A549 (cell line): ENCODE results near the gene RANBP17. TPM values are rescaled to one million over a fixed set of nuclear protein-coding genes. Genes with fewer than 3 reads are reported as not detected.

Source experiments
- ATAC-seq, 2 experiments: fragments of 200-7000 bp in 1 of 2; fragments of >200 bp in 1 of 2; cut with Nextera tagmentation in 1 of 2; cut with Tn5 transposase in 1 of 2; 3 replicates each; pipeline versions ENCODE4 v1.8.0 to v1.9.1; 2018 to 2020; ENCODE audit warnings: mild to moderate bottlenecking in 1 of 2, moderate library complexity in 1 of 2
- CTCF ChIA-PET: fragments of 300-600 bp; sonication (Branson Sonifier 250); formaldehyde crosslinking; extraction: SDS; loops from one replicate; lab custom pipeline; 2021; ENCODE audit warnings: antibody characterized with exemption, inconsistent platforms; lab: Yijun Ruan, JAX
- POLR2A ChIA-PET: fragments of 350-600 bp; formaldehyde crosslinking; extraction: SDS; loops from one replicate; lab custom pipeline; 2021; ENCODE audit warnings: antibody characterized with exemption, inconsistent platforms; lab: Yijun Ruan, JAX
- DNase-seq, 2 experiments: peaks; one replicate each; pipeline versions ENCODE4 v3.0.0 to v3.0.0-alpha.2; 2011 to 2016; ENCODE audit warnings: low read depth in 1 of 2, low spot score in 1 of 2
- FAIRE-seq: peaks from 2 replicates; lab custom pipeline; 2011; peaks lifted over from hg19 to GRCh38; lab: Jason Lieb, UNC
- H3K27ac ChIP-seq, 2 experiments: fragments of >200 bp; sonication (Bioruptor Twin); formaldehyde crosslinking; 3 replicates each; pipeline ENCODE4 v1.5.1; 2016 to 2017
- H3K4me1 ChIP-seq: fragments of >200 bp; sonication (Bioruptor Twin); formaldehyde crosslinking; 3 replicates; pipeline ENCODE4 v1.6.1; 2016
- H3K4me2 ChIP-seq: fragments of >200 bp; sonication (Bioruptor Twin); formaldehyde crosslinking; 3 replicates; pipeline ENCODE4 v1.6.1; 2016
- H3K4me3 ChIP-seq: fragments of >200 bp; sonication (Bioruptor Twin); formaldehyde crosslinking; 3 replicates; pipeline ENCODE4 v1.5.1; 2016
- H3K9me3 ChIP-seq: fragments of >200 bp; sonication (Bioruptor Twin); formaldehyde crosslinking; 3 replicates; pipeline ENCODE4 v1.6.1; 2016
- CBX8 ChIP-seq: fragments of 200-600 bp; sonication (generic); IDR thresholded peaks from 2 replicates; pipeline ENCODE4 v1.6.1; 2016
- CEBPB ChIP-seq, 2 experiments: fragments of >200 bp in 1 of 2; sonication (Bioruptor Twin) in 1 of 2; formaldehyde crosslinking in 1 of 2; IDR thresholded peaks; 2 replicates each; pipeline ENCODE4 v1.6.1; 2012 to 2016
- CHD2 ChIP-seq: fragments of 150-350 bp; IDR thresholded peaks from 2 replicates; pipeline ENCODE4 v1.6.1; 2014; ENCODE audit warnings: low read length; ENCODE audit not compliant: partially characterized antibody
- CHD4 ChIP-seq: fragments of 200-600 bp; sonication (generic); IDR thresholded peaks from 2 replicates; pipeline ENCODE4 v1.6.1; 2016; ENCODE audit warnings: antibody characterized with exemption, mild to moderate bottlenecking, borderline replicate concordance
- EHF ChIP-seq: fragments of 250-450 bp; sonication (Bioruptor Pico); IDR thresholded peaks from 2 replicates; pipeline ENCODE4 v1.5.0; 2020; ENCODE audit warnings: mild to moderate bottlenecking
- EHMT2 ChIP-seq: fragments of 200-600 bp; sonication (generic); IDR thresholded peaks from 2 replicates; pipeline ENCODE4 v1.6.1; 2016; ENCODE audit warnings: antibody characterized with exemption, low read depth, mild to moderate bottlenecking, moderate library complexity
- FOSB ChIP-seq: fragments of 250-450 bp; sonication (Bioruptor Pico); IDR thresholded peaks from 2 replicates; pipeline ENCODE4 v1.5.0; 2020; ENCODE audit warnings: mild to moderate bottlenecking, moderate library complexity
- FOSL2 ChIP-seq, 2 experiments: fragments of 450-650 bp in 1 of 2; fragments of >200 bp in 1 of 2; sonication (Bioruptor Twin) in 1 of 2; formaldehyde crosslinking; IDR thresholded peaks; 2 replicates each; pipeline versions ENCODE4 v1.5.0 to v1.6.1; 2016 to 2020; ENCODE audit warnings: mild to moderate bottlenecking in 1 of 2, moderate library complexity in 1 of 2
- GATA3 ChIP-seq: IDR thresholded peaks from 2 replicates; pipeline ENCODE4 v1.6.1; 2012; ENCODE audit warnings: borderline replicate concordance
- HDAC2 ChIP-seq: fragments of 200-600 bp; sonication (generic); IDR thresholded peaks from 2 replicates; pipeline ENCODE4 v1.6.1; 2016
- JUN ChIP-seq, 2 experiments: fragments of >200 bp; sonication (Bioruptor Twin); formaldehyde crosslinking; IDR thresholded peaks; 2 replicates in 1 of 2; 3 replicates in 1 of 2; pipeline ENCODE4 v1.6.1; 2016 to 2017
- KDM5A ChIP-seq: fragments of 200-600 bp; sonication (generic); IDR thresholded peaks from 2 replicates; pipeline ENCODE4 v1.6.1; 2016; ENCODE audit warnings: antibody characterized with exemption, mild to moderate bottlenecking
- NR3C1 ChIP-seq: fragments of >200 bp; sonication (Bioruptor Twin); formaldehyde crosslinking; IDR thresholded peaks from 3 replicates; pipeline ENCODE4 v1.6.1; 2017
- PHF8 ChIP-seq: fragments of 200-600 bp; sonication (generic); IDR thresholded peaks from 2 replicates; pipeline ENCODE4 v1.6.1; 2016; ENCODE audit warnings: low read depth, mild to moderate bottlenecking, antibody characterized with exemption, moderate library complexity, borderline replicate concordance
- POLR2AphosphoS2 ChIP-seq: conservative IDR thresholded peaks from 2 replicates; pipeline ENCODE4 v1.6.1; 2012; ENCODE audit warnings: low read length, improper control_type of control experiment, inconsistent platforms
- RFX5 ChIP-seq: fragments of 450-650 bp; IDR thresholded peaks from 2 replicates; pipeline ENCODE4 v1.7.1; 2014; ENCODE audit warnings: antibody characterized with exemption, mild to moderate bottlenecking, moderate library complexity
- SMC3 ChIP-seq: fragments of >200 bp; sonication (Bioruptor Twin); formaldehyde crosslinking; IDR thresholded peaks from 3 replicates; pipeline ENCODE4 v1.6.1; 2018; ENCODE audit warnings: inconsistent platforms
- ZC3H11A ChIP-seq: fragments of 450-650 bp; IDR thresholded peaks from 2 replicates; pipeline ENCODE4 v1.6.1; 2014; ENCODE audit warnings: antibody characterized with exemption, mild to moderate bottlenecking
- WGBS: methylation state at CpG from one replicate; pipeline ENCODE4 v1.1.6; 2017; ENCODE audit errors: missing lambda C conversion rate; 5-methylcytosine and 5-hydroxymethylcytosine counted together
- polyA plus RNA-seq, 4 experiments: library from polyadenylated mRNA; depleted of rRNA in 3 of 4; stranded (reverse); fragments of >200 nt; fragmentation: RNase III in 1 of 4; extraction: RNeasy Plus Mini Kit Qiagen cat#74134 plus additional on column Dnase treatment in 1 of 4; gene quantifications; 2 replicates in 3 of 4; 3 replicates in 1 of 4; pipeline ENCODE4 v1.2.3, GENCODE V29; 2011 to 2017
- TF ChIP-seq, protein P1 (sequence below): fragments of >200 bp; sonication (Bioruptor Twin); formaldehyde crosslinking; IDR thresholded peaks from 2 replicates; pipeline ENCODE4 v1.6.1; 2016
- TF ChIP-seq, protein P2 (sequence below): fragments of 250-450 bp; sonication (Bioruptor Pico); IDR thresholded peaks from 2 replicates; pipeline ENCODE4 v1.5.0; 2020; ENCODE audit warnings: low read depth, mild to moderate bottlenecking, moderate library complexity
- TF ChIP-seq, protein P3 (sequence below): fragments of >200 bp; sonication (Bioruptor Twin); formaldehyde crosslinking; IDR thresholded peaks from 3 replicates; pipeline ENCODE4 v1.5.1; 2016
- TF ChIP-seq, protein P4 (sequence below): fragments of 150-350 bp; IDR thresholded peaks from 2 replicates; pipeline ENCODE4 v1.6.1; 2014; ENCODE audit warnings: low read depth, mild to moderate bottlenecking, low read length
- TF ChIP-seq, protein P5 (sequence below): fragments of >200 bp; sonication (Bioruptor Twin); formaldehyde crosslinking; IDR thresholded peaks from 3 replicates; pipeline ENCODE4 v1.6.1; 2016
- TF ChIP-seq, protein P6 (sequence below): IDR thresholded peaks from 2 replicates; pipeline ENCODE4 v1.6.1; 2012
- TF ChIP-seq, protein P7 (sequence below): fragments of 250-450 bp; sonication (Bioruptor Pico); IDR thresholded peaks from 2 replicates; pipeline ENCODE4 v1.5.0; 2021; ENCODE audit warnings: mild to moderate bottlenecking, moderate library complexity, borderline replicate concordance

Gene RANBP17
- polyA plus RNA-seq, 2 of the 4 experiments (the other 2 are of a cell fraction): 3.4 to 9.2 TPM

DNA sequence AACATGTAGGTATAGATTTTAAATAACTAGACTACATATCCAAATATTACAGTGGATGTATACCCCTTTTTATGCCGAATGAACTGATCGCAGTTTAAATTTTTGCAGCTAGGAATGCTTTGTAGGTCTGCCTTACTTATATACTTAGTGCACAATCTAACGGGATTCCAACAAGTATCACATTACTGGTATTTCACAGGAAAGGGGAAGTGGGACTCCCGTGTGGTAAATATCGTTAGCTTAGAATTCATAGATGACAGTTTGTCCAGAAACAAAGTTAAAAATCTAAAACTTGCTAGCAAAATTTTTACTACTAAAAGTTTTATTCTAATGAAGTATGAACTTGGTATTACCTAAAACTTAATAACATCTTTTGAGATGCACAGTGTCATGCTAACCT is 253.7 kb downstream of the RANBP17 start:
- ChIA-PET CTCF (no interaction called here), POLR2A (no interaction called here)
- H3K27ac ChIP-seq: no peak overlapping the region
- FAIRE-seq: no peak
- no peak for ATAC-seq
- H3K9me3 ChIP-seq: no peaks in the 10 kb centered on the region
- no peak overlapping the region for H3K4me2 ChIP-seq
- 94% methylated on average over 5 of the region's 5 CpGs for WGBS
- TF ChIP-seq RFX5: no peak
- TF ChIP-seq FOSL2 (IDR thresholded peaks at IDR 0.05): no peak
- TF ChIP-seq FOSL2 (CRISPR knock-in tag; IDR thresholded peaks at IDR 0.05): no peak
- no peak for TF ChIP-seq CBX8
- no peak for TF ChIP-seq JUN (IDR thresholded peaks at IDR 0.05)
- TF ChIP-seq HDAC2: no peak
- DNase-seq: no peak
- no peaks in the 10 kb centered on the region for H3K4me1 ChIP-seq
- H3K4me3 ChIP-seq: no peak overlapping the region

DNA sequence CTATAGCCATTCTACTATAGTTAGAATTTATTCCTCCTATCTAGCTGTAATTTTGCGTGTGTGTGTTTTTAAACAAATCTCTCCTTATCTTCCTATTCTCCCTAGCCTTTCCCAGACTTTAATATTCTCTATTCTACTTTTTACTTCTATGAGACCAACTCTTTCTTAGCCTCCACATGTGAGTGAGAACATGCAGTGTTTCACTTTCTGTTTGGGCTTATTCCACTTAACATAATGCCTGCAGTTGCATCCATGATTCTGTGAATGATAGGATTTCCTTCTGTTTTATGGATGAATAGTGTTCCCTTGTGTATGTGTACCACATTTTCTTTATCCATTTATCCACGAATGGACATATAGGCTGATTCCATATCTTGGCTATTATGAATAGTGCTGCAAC is 254.9 kb downstream of the RANBP17 start:
- DNase-seq: no peak
- TF ChIP-seq GATA3 (no peak), FOSL2 (IDR thresholded peaks at IDR 0.05) (no peak), FOSL2 (CRISPR knock-in tag; IDR thresholded peaks at IDR 0.05) (no peak), EHMT2 (no peak), EHF (CRISPR knock-in tag) (no peak), CEBPB (IDR thresholded peaks at IDR 0.05) (no peak)
- TF ChIP-seq, protein P1, sequence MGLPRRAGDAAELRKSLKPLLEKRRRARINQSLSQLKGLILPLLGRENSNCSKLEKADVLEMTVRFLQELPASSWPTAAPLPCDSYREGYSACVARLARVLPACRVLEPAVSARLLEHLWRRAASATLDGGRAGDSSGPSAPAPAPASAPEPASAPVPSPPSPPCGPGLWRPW: no peak
- TF ChIP-seq, protein P2, sequence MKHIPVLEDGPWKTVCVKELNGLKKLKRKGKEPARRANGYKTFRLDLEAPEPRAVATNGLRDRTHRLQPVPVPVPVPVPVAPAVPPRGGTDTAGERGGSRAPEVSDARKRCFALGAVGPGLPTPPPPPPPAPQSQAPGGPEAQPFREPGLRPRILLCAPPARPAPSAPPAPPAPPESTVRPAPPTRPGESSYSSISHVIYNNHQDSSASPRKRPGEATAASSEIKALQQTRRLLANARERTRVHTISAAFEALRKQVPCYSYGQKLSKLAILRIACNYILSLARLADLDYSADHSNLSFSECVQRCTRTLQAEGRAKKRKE (CRISPR knock-in tag): no peak
- CTCF ChIA-PET: no interaction called here
- no peaks in the 10 kb centered on the region for H3K4me1 ChIP-seq
- ATAC-seq: no peak
- POLR2A ChIA-PET: no interaction called here
- H3K9me3 ChIP-seq: no peaks in the 10 kb centered on the region
- 65% methylated on average over 2 of the region's 2 CpGs for WGBS
- H3K4me3 ChIP-seq: no peak overlapping the region
- no peak for FAIRE-seq
- no peak overlapping the region for H3K27ac ChIP-seq
- no peak overlapping the region for H3K4me2 ChIP-seq

DNA sequence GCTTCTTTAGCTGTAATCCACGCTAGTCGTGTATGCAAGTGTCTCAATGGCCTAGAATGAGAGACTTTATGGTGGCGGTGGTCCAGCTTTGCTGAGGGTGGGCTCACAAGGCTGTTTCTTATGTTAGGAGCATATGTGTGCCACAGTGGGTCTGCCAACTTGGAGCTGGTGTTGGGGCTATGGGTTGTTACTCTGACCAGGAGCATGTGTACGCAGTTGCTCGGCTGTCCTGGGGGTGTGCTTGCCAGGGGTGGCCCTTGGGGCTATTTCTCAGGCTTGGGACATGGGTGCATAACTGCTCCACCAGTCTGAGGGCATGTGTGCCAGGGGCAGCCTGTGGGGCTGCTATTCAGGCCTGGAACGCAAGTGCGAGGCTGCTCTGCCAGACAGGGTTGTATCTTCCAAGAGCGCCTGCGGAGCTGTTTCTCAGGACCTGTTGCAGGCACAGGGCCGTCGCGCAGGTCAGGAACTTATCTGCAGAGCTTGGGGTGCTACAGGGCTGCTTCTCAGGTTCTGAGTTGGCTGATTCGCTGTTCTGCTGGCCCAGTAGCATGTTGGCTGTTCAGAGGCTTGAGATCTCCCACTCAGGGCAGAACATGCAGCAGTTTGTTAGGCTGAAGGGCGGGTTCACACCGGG is 259.3 kb downstream of the RANBP17 start:
- 91% methylated on average over 10 of the region's 15 CpGs for WGBS
- CTCF ChIA-PET: interaction anchor here (1.5 kb wide), 1 partner anchor 10 kb away, joined by 4 read pairs; no protein-coding TSS in a partner anchor
- no peak overlapping the region for H3K4me3 ChIP-seq
- TF ChIP-seq ZC3H11A: no peak
- TF ChIP-seq RFX5: no peak
- TF ChIP-seq NR3C1: no peak
- TF ChIP-seq, protein P1: no peak
- no peak for TF ChIP-seq EHMT2
- no peak for TF ChIP-seq PHF8
- TF ChIP-seq, protein P3, sequence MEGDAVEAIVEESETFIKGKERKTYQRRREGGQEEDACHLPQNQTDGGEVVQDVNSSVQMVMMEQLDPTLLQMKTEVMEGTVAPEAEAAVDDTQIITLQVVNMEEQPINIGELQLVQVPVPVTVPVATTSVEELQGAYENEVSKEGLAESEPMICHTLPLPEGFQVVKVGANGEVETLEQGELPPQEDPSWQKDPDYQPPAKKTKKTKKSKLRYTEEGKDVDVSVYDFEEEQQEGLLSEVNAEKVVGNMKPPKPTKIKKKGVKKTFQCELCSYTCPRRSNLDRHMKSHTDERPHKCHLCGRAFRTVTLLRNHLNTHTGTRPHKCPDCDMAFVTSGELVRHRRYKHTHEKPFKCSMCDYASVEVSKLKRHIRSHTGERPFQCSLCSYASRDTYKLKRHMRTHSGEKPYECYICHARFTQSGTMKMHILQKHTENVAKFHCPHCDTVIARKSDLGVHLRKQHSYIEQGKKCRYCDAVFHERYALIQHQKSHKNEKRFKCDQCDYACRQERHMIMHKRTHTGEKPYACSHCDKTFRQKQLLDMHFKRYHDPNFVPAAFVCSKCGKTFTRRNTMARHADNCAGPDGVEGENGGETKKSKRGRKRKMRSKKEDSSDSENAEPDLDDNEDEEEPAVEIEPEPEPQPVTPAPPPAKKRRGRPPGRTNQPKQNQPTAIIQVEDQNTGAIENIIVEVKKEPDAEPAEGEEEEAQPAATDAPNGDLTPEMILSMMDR: no peak
- TF ChIP-seq, protein P4, sequence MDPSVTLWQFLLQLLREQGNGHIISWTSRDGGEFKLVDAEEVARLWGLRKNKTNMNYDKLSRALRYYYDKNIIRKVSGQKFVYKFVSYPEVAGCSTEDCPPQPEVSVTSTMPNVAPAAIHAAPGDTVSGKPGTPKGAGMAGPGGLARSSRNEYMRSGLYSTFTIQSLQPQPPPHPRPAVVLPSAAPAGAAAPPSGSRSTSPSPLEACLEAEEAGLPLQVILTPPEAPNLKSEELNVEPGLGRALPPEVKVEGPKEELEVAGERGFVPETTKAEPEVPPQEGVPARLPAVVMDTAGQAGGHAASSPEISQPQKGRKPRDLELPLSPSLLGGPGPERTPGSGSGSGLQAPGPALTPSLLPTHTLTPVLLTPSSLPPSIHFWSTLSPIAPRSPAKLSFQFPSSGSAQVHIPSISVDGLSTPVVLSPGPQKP: no peak
- TF ChIP-seq SMC3: no peak
- TF ChIP-seq, protein P5, sequence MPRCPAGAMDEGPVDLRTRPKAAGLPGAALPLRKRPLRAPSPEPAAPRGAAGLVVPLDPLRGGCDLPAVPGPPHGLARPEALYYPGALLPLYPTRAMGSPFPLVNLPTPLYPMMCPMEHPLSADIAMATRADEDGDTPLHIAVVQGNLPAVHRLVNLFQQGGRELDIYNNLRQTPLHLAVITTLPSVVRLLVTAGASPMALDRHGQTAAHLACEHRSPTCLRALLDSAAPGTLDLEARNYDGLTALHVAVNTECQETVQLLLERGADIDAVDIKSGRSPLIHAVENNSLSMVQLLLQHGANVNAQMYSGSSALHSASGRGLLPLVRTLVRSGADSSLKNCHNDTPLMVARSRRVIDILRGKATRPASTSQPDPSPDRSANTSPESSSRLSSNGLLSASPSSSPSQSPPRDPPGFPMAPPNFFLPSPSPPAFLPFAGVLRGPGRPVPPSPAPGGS: no peak
- TF ChIP-seq, protein P6, sequence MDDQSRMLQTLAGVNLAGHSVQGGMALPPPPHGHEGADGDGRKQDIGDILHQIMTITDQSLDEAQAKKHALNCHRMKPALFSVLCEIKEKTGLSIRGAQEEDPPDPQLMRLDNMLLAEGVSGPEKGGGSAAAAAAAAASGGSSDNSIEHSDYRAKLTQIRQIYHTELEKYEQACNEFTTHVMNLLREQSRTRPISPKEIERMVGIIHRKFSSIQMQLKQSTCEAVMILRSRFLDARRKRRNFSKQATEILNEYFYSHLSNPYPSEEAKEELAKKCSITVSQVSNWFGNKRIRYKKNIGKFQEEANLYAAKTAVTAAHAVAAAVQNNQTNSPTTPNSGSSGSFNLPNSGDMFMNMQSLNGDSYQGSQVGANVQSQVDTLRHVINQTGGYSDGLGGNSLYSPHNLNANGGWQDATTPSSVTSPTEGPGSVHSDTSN: no peak
- no peak for TF ChIP-seq FOSB (CRISPR knock-in tag)
- TF ChIP-seq, protein P7, sequence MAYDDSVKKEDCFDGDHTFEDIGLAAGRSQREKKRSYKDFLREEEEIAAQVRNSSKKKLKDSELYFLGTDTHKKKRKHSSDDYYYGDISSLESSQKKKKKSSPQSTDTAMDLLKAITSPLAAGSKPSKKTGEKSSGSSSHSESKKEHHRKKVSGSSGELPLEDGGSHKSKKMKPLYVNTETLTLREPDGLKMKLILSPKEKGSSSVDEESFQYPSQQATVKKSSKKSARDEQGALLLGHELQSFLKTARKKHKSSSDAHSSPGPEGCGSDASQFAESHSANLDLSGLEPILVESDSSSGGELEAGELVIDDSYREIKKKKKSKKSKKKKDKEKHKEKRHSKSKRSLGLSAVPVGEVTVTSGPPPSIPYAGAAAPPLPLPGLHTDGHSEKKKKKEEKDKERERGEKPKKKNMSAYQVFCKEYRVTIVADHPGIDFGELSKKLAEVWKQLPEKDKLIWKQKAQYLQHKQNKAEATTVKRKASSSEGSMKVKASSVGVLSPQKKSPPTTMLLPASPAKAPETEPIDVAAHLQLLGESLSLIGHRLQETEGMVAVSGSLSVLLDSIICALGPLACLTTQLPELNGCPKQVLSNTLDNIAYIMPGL (CRISPR knock-in tag): no peak
- no peak for TF ChIP-seq KDM5A
- no peak for TF ChIP-seq POLR2AphosphoS2
- no peak for TF ChIP-seq CHD2
- no peak for TF ChIP-seq CHD4

More for the DNA sequence above, 259.3 kb downstream of the RANBP17 start:
- Histone ChIP-seq H3K4me1 (no peaks in the 10 kb centered on the region), H3K27ac (no peak overlapping the region), H3K9me3 (no peaks in the 10 kb centered on the region), H3K4me2 (no peak overlapping the region)
- ATAC-seq (no peak), DNase-seq (no peak), FAIRE-seq (no peak)
- POLR2A ChIA-PET: no interaction called here
